SK-N-SH (cell line): ENCODE data around the gene FAF2. TPM values are rescaled to one million over a fixed set of nuclear protein-coding genes. Genes with fewer than 3 reads are reported as not detected.

Experiments used
- CTCF ChIA-PET: fragments of 300-600, 350-600 bp; formaldehyde crosslinking; extraction: SDS; loops from one replicate; lab custom pipeline; 2021; lab: Yijun Ruan, JAX
- POLR2A ChIA-PET: fragments of 350-600 bp; sonication (Branson Sonifier 250); formaldehyde crosslinking; extraction: SDS; loops from one replicate; lab custom pipeline; 2020; ENCODE audit warnings: antibody characterized with exemption, inconsistent platforms; lab: Yijun Ruan, JAX
- DNase-seq: peaks from one replicate; pipeline ENCODE4 v3.0.0; 2012
- H2AFZ ChIP-seq: fragments of 200-600 bp; sonication (generic); 2 replicates; pipeline ENCODE4 v1.8.1; 2016; ENCODE audit warnings: antibody characterized with exemption, mild to moderate bottlenecking, low read depth
- H3F3A ChIP-seq: fragments of 200-600 bp; sonication (generic); replicated peaks from 2 replicates; pipeline ENCODE3; 2016; ENCODE audit warnings: antibody characterized with exemption, mild to moderate bottlenecking; ENCODE audit not compliant: insufficient read depth
- H3K27ac ChIP-seq, 2 experiments: fragments of 200-500 bp in 1 of 2; fragments of 200-600 bp in 1 of 2; sonication (Bioruptor generic) in 1 of 2; sonication (generic), shearing (Covaris generic) in 1 of 2; 2 replicates each; pipeline versions ENCODE4 v1.5.1 to v1.6.1; 2014 to 2016; ENCODE audit warnings: low read depth in 2 of 2, inconsistent platforms in 1 of 2, low read length in 1 of 2, mild to moderate bottlenecking in 1 of 2, mixed read lengths in 1 of 2
- H3K27me3 ChIP-seq: fragments of 200-600 bp; sonication (generic), shearing (Covaris generic); 2 replicates; pipeline ENCODE4 v1.6.1; 2016; ENCODE audit warnings: mixed run types; ENCODE audit not compliant: insufficient read depth
- H3K36me3 ChIP-seq, 2 experiments: fragments of 200-500 bp in 1 of 2; fragments of 200-600 bp in 1 of 2; sonication (Bioruptor generic) in 1 of 2; sonication (generic) in 1 of 2; replicated peaks in 1 of 2; 2 replicates each; pipeline versions ENCODE3 to v1.5.1; 2014 to 2016; ENCODE audit warnings: low read length in 1 of 2, mild to moderate bottlenecking in 1 of 2; ENCODE audit not compliant: insufficient read depth in 2 of 2, control insufficient read depth in 1 of 2
- H3K4me1 ChIP-seq, 2 experiments: fragments of 200-500 bp in 1 of 2; fragments of 200-600 bp in 1 of 2; sonication (Bioruptor generic) in 1 of 2; sonication (generic), shearing (Covaris generic) in 1 of 2; 2 replicates each; pipeline versions ENCODE4 v1.5.1 to v1.6.1; 2014 to 2016; ENCODE audit warnings: low read depth in 1 of 2, low read length in 1 of 2, mixed run types in 1 of 2; ENCODE audit not compliant: insufficient read depth in 2 of 2, control insufficient read depth in 1 of 2
- H3K4me2 ChIP-seq: fragments of 200-600 bp; sonication (generic), shearing (Covaris generic); 2 replicates; pipeline ENCODE4 v1.6.1; 2017; ENCODE audit warnings: mixed run types
- H3K4me3 ChIP-seq, 2 experiments: fragments of 200-500 bp in 1 of 2; fragments of 200-600 bp in 1 of 2; sonication (Bioruptor generic) in 1 of 2; sonication (generic), shearing (Covaris generic) in 1 of 2; 2 replicates each; pipeline versions ENCODE4 v1.5.1 to v1.8.1; 2014 to 2016; ENCODE audit warnings: low read depth in 2 of 2, inconsistent platforms in 1 of 2, low read length in 1 of 2, mild to moderate bottlenecking in 1 of 2, mixed read lengths in 1 of 2, moderate library complexity in 1 of 2
- H3K79me2 ChIP-seq: fragments of 200-600 bp; sonication (generic); 2 replicates; pipeline ENCODE4 v1.8.1; 2017; ENCODE audit warnings: mild to moderate bottlenecking; ENCODE audit not compliant: insufficient read depth
- H3K9ac ChIP-seq: fragments of 200-600 bp; sonication (generic); 2 replicates; pipeline ENCODE4 v1.6.1; 2017; ENCODE audit warnings: mixed run types
- H3K9me2 ChIP-seq: fragments of 200-600 bp; sonication (generic); 2 replicates; pipeline ENCODE4 v1.6.1; 2017; ENCODE audit warnings: mixed run types
- H3K9me3 ChIP-seq: fragments of 200-600 bp; sonication (generic); 2 replicates; pipeline ENCODE4 v1.6.1; 2017; ENCODE audit warnings: mixed run types, mild to moderate bottlenecking, moderate library complexity
- H4K20me1 ChIP-seq: fragments of 200-600 bp; sonication (generic); 2 replicates; pipeline ENCODE4 v1.6.1; 2017; ENCODE audit warnings: mild to moderate bottlenecking, mixed run types; ENCODE audit not compliant: insufficient read depth
- ELF1 ChIP-seq: IDR thresholded peaks from 2 replicates; pipeline ENCODE4 v1.4.0; 2012
- FOXM1 ChIP-seq: IDR thresholded peaks from 2 replicates; pipeline ENCODE4 v1.4.0; 2012; ENCODE audit warnings: low read depth, mild to moderate bottlenecking
- GABPA ChIP-seq: IDR thresholded peaks from 2 replicates; pipeline ENCODE4 v1.4.0; 2012; ENCODE audit warnings: low read depth, mild to moderate bottlenecking
- GATA2 ChIP-seq: sonication (generic); formaldehyde crosslinking; IDR thresholded peaks from 2 replicates; pipeline ENCODE4 v1.5.0; 2020; ENCODE audit warnings: mild to moderate bottlenecking, missing genetic modification reagents
- MEF2A ChIP-seq: IDR thresholded peaks from 2 replicates; pipeline ENCODE4 v1.4.0; 2012; ENCODE audit warnings: low read depth, borderline replicate concordance
- NFIC ChIP-seq: IDR thresholded peaks from 2 replicates; pipeline ENCODE4 v1.4.0; 2012; ENCODE audit warnings: borderline replicate concordance
- POLR2AphosphoS5 ChIP-seq: IDR thresholded peaks from 2 replicates; pipeline ENCODE4 v1.6.1; 2012; ENCODE audit warnings: low read depth, low read length
- RFX5 ChIP-seq: IDR thresholded peaks from 2 replicates; pipeline ENCODE4 v1.6.1; 2012; ENCODE audit warnings: mild to moderate bottlenecking, improper control_type of control experiment, low read length
- RXRA ChIP-seq: IDR thresholded peaks from 2 replicates; pipeline ENCODE4 v1.4.0; 2012; ENCODE audit warnings: low read depth, mild to moderate bottlenecking, borderline replicate concordance
- SIN3A ChIP-seq: IDR thresholded peaks from 2 replicates; pipeline ENCODE4 v1.6.1; 2012; ENCODE audit warnings: low read depth, mild to moderate bottlenecking, low read length, moderate library complexity, borderline replicate concordance
- TAF1 ChIP-seq: IDR thresholded peaks from 2 replicates; pipeline ENCODE4 v1.6.1; 2012; ENCODE audit warnings: low read depth, mild to moderate bottlenecking, low read length, moderate library complexity, borderline replicate concordance
- TEAD4 ChIP-seq: IDR thresholded peaks from 2 replicates; pipeline ENCODE4 v1.4.0; 2012; ENCODE audit warnings: mild to moderate bottlenecking, borderline replicate concordance; ENCODE audit not compliant: insufficient read depth
- WGBS: methylation state at CpG from one replicate; pipeline ENCODE4 v1.1.6; 2017; ENCODE audit warnings: low lambda C conversion rate; 5-methylcytosine and 5-hydroxymethylcytosine counted together
- polyA plus RNA-seq, 3 experiments: library from polyadenylated mRNA; depleted of rRNA; stranded (reverse); fragments of >200 nt; gene quantifications; 2 replicates each; pipeline ENCODE4 v1.2.3, GENCODE V29; 2012
- TF ChIP-seq, protein P1 (sequence below): fragments of 150-350 bp; IDR thresholded peaks from 2 replicates; pipeline ENCODE4 v1.6.1; 2016; ENCODE audit warnings: mild to moderate bottlenecking, low read depth, low read length
- TF ChIP-seq, protein P2 (sequence below): fragments of 150-350 bp; IDR thresholded peaks from 2 replicates; pipeline ENCODE4 v1.6.1; 2017; ENCODE audit warnings: antibody characterized with exemption, low read length, low read depth, borderline replicate concordance
- TF ChIP-seq, protein P3 (sequence below): IDR thresholded peaks from 2 replicates; pipeline ENCODE4 v1.6.1; 2012; ENCODE audit warnings: mild to moderate bottlenecking, low read depth, low read length, moderate library complexity

The FAF2 gene
- polyA plus RNA-seq, 1 of the 3 experiments (the other 2 are of a cell fraction) = 25.5 TPM

DNA sequence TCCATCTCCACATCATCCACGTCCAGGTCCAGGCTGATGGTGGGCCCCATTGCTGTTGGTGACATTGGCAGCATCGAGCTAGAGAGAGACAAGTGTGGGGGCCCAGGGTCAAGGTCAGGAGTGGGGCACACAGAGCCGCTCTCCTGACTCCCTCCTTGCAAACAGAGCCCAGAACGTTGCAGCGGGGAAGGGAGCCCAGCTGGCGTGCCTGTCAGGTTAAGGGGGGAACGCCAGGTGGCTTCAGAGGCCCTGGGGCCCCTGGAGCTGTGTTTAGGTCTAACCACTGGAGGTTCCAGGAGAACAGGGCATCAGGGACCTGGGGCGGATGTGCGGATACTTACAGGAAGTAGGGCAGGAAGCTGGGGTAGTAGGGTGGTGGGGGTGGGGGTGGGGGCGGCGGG is 81.6 kb downstream of the FAF2 start (continued):
- TF ChIP-seq, protein P1, sequence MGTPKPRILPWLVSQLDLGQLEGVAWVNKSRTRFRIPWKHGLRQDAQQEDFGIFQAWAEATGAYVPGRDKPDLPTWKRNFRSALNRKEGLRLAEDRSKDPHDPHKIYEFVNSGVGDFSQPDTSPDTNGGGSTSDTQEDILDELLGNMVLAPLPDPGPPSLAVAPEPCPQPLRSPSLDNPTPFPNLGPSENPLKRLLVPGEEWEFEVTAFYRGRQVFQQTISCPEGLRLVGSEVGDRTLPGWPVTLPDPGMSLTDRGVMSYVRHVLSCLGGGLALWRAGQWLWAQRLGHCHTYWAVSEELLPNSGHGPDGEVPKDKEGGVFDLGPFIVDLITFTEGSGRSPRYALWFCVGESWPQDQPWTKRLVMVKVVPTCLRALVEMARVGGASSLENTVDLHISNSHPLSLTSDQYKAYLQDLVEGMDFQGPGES = no peak
- TF ChIP-seq POLR2AphosphoS5 (no peak), TEAD4 (no peak), GATA2 (CRISPR knock-in tag) (no peak)

DNA sequence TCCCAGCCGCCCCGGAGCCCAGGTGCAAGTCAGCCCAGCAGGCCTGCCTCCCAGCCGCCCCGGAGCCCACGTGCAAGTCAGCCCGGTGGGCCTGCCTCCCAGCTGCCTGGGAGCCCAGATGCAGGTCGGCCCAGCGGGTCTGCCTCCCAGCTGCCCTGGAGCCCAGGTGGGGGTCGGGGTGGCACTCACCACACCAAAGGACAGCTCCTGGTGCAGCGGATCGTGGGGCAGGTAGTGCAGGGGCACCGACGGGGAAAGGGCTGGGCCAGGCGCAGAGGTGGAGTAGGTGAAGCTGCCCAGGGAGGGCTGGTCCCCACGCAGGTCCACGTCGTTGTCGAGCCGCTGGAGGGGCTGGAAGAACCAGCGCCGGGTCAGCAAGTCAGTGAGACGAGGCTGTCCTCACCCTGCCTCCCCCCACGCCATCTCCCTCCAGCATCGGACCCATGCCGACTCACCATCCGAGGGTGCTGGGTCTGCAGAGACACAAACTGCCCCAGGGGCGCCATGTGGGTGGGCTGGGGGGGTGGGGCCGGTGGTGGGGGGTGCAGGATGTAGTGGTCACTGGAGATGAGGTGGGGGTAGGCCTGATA is 82.3 kb downstream of the FAF2 start:
- no peak overlapping the region for H3K9ac ChIP-seq
- H3F3A ChIP-seq = no peaks in the 10 kb centered on the region
- H4K20me1 ChIP-seq = peaks cover 46% of the 10 kb centered on the region
- no peaks in the 10 kb centered on the region for H3K9me3 ChIP-seq
- H3K79me2 ChIP-seq = peaks cover 44% of the 10 kb centered on the region
- DNase-seq = peak; percentile 87
- peaks cover 5 to 58% of the 10 kb centered on the region in 2 experiments for H3K36me3 ChIP-seq
- no peak overlapping the region for H3K4me2 ChIP-seq
- H3K27ac ChIP-seq = peak overlapping the region in 1 of 2 experiments; percentile 62; a peak in 1 of 4 replicates
- no peak overlapping the region for H3K4me3 ChIP-seq
- 85% methylated on average over 5 of the region's 28 CpGs for WGBS
- H3K9me2 ChIP-seq = no peaks in the 10 kb centered on the region
- no peak for TF ChIP-seq MEF2A
- no peak for TF ChIP-seq GATA2 (CRISPR knock-in tag)
- TF ChIP-seq, protein P2, sequence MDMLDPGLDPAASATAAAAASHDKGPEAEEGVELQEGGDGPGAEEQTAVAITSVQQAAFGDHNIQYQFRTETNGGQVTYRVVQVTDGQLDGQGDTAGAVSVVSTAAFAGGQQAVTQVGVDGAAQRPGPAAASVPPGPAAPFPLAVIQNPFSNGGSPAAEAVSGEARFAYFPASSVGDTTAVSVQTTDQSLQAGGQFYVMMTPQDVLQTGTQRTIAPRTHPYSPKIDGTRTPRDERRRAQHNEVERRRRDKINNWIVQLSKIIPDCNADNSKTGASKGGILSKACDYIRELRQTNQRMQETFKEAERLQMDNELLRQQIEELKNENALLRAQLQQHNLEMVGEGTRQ = no peak
- TF ChIP-seq, protein P3, sequence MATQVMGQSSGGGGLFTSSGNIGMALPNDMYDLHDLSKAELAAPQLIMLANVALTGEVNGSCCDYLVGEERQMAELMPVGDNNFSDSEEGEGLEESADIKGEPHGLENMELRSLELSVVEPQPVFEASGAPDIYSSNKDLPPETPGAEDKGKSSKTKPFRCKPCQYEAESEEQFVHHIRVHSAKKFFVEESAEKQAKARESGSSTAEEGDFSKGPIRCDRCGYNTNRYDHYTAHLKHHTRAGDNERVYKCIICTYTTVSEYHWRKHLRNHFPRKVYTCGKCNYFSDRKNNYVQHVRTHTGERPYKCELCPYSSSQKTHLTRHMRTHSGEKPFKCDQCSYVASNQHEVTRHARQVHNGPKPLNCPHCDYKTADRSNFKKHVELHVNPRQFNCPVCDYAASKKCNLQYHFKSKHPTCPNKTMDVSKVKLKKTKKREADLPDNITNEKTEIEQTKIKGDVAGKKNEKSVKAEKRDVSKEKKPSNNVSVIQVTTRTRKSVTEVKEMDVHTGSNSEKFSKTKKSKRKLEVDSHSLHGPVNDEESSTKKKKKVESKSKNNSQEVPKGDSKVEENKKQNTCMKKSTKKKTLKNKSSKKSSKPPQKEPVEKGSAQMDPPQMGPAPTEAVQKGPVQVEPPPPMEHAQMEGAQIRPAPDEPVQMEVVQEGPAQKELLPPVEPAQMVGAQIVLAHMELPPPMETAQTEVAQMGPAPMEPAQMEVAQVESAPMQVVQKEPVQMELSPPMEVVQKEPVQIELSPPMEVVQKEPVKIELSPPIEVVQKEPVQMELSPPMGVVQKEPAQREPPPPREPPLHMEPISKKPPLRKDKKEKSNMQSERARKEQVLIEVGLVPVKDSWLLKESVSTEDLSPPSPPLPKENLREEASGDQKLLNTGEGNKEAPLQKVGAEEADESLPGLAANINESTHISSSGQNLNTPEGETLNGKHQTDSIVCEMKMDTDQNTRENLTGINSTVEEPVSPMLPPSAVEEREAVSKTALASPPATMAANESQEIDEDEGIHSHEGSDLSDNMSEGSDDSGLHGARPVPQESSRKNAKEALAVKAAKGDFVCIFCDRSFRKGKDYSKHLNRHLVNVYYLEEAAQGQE = no peak
- TF ChIP-seq FOXM1 = no peak
- no peak for TF ChIP-seq SIN3A
- TF ChIP-seq ELF1 = no peak
- TF ChIP-seq GABPA = no peak
- no peak for TF ChIP-seq TEAD4
- TF ChIP-seq RXRA = no peak
- no peak for TF ChIP-seq NFIC
- no peak for TF ChIP-seq TAF1
- no peak for TF ChIP-seq RFX5
- no peak for TF ChIP-seq POLR2AphosphoS5
- ChIA-PET CTCF (interaction anchor here (1.4 to 3.4 kb wide), 3 partner anchors 9 to 83 kb away, joined by 3 to 12 read pairs (median 12); partner anchors contain the start of gene FAF2), POLR2A (interaction anchor here (0.6 to 0.7 kb wide), 2 partner anchors 94 to 475 kb away, joined by 4 to 5 read pairs; no protein-coding TSS in a partner anchor)
- H3K4me1 ChIP-seq = peaks cover 13 to 48% of the 10 kb centered on the region in 2 experiments; a peak in 3 of 4 replicates
- no peaks in the 10 kb centered on the region for H3K27me3 ChIP-seq
- no peak overlapping the region for H2AFZ ChIP-seq
